HAP-1 (cell line): Measurements from ENCODE around the gene TPO.
"Not testable (repeated sequence)": the region's sequence is repeated elsewhere in the genome, so short reads cannot be mapped to it uniquely, and the experiment has no call there.

Experiments
- DNase-seq, 2 experiments: peaks; one replicate each; pipeline ENCODE4 v3.0.0-alpha.2; 2016 to 2020; ENCODE audit warnings: low spot score in 2 of 2
- H3K27me3 ChIP-seq: fragments of 250-450 bp; sonication (Bioruptor Pico); 2 replicates; pipeline ENCODE4 v1.5.1; 2020; ENCODE audit warnings: low read depth, mild to moderate bottlenecking, moderate library complexity
- H3K36me3 ChIP-seq: fragments of 250-450 bp; sonication (Bioruptor Pico); replicated peaks from 2 replicates; pipeline ENCODE4 v1.5.1; 2020; ENCODE audit warnings: mild to moderate bottlenecking
- H3K4me1 ChIP-seq: fragments of 250-450 bp; sonication (Bioruptor Pico); 2 replicates; pipeline ENCODE4 v1.5.1; 2020; ENCODE audit warnings: mild to moderate bottlenecking
- H3K4me3 ChIP-seq: fragments of 250-450 bp; sonication (Bioruptor Pico); 2 replicates; pipeline ENCODE4 v1.5.1; 2020; ENCODE audit warnings: mild to moderate bottlenecking, moderate library complexity
- H3K9me3 ChIP-seq: fragments of 250-450 bp; sonication (Bioruptor Pico); 2 replicates; pipeline ENCODE4 v1.5.1; 2020; ENCODE audit warnings: mild to moderate bottlenecking, moderate library complexity
- in situ Hi-C: fragments of 300-500 bp; cut with MboI; formaldehyde crosslinking; loops from 3 replicates; pipeline ENCODE4 v1.14.3; 2020; ENCODE audit warnings: low sequenced_read_pairs, inconsistent platforms, mixed read lengths

Gene TPO

GRCh38 chr2:1393321-1393720 is 19.9 kb upstream of the TPO start:
- in situ Hi-C loops: no loop called here
- H3K4me1 ChIP-seq: no peaks in the 10 kb centered on the region

GRCh38 chr2:1394709-1395408 is 18.4 kb upstream of the TPO start:
- Histone ChIP-seq H3K27me3 (no peaks in the 10 kb centered on the region), H3K36me3 (no peaks in the 10 kb centered on the region), H3K4me1 (no peaks in the 10 kb centered on the region), H3K4me3 (no peak overlapping the region), H3K9me3 (no peaks in the 10 kb centered on the region)
- in situ Hi-C loops: no loop called here
- no peak for DNase-seq

More at GRCh38 chr2:1393321-1393720, 19.9 kb upstream of the TPO start:
- no peaks in the 10 kb centered on the region for H3K36me3 ChIP-seq
- H3K27me3 ChIP-seq: no peaks in the 10 kb centered on the region
- DNase-seq: no peak
- H3K4me3 ChIP-seq: no peak overlapping the region
- no peaks in the 10 kb centered on the region for H3K9me3 ChIP-seq

- Histone ChIP-seq H3K9me3 (no peaks in the 10 kb centered on the region), H3K4me1 (no peaks in the 10 kb centered on the region), H3K4me3 (no peak overlapping the region), H3K27me3 (no peaks in the 10 kb centered on the region), H3K36me3 (no peaks in the 10 kb centered on the region)
- no peak for DNase-seq
- in situ Hi-C loops: no loop called here
These were observed 15.9 kb upstream of the TPO start for GRCh38 chr2:1397350-1397749.

- no peaks in the 10 kb centered on the region for H3K27me3 ChIP-seq
- no peaks in the 10 kb centered on the region for H3K9me3 ChIP-seq
- H3K4me3 ChIP-seq: no peak overlapping the region
- H3K36me3 ChIP-seq: no peaks in the 10 kb centered on the region
- H3K4me1 ChIP-seq: no peaks in the 10 kb centered on the region
- no peak for DNase-seq
- in situ Hi-C loops: no loop called here
These were observed 15.1 kb upstream of the TPO start for GRCh38 chr2:1398191-1398590.

- no peaks in the 10 kb centered on the region for H3K27me3 ChIP-seq
- no peaks in the 10 kb centered on the region for H3K4me1 ChIP-seq
- no peak overlapping the region for H3K4me3 ChIP-seq
- no peaks in the 10 kb centered on the region for H3K36me3 ChIP-seq
- H3K9me3 ChIP-seq: no peaks in the 10 kb centered on the region
- in situ Hi-C loops: no loop called here
- no peak for DNase-seq
These were observed 12.1 kb upstream of the TPO start for GRCh38 chr2:1400943-1401735.

- H3K4me3 ChIP-seq: no peak overlapping the region
- no peaks in the 10 kb centered on the region for H3K4me1 ChIP-seq
- no peak for DNase-seq
- H3K9me3 ChIP-seq: no peaks in the 10 kb centered on the region
- no peaks in the 10 kb centered on the region for H3K36me3 ChIP-seq
- no peaks in the 10 kb centered on the region for H3K27me3 ChIP-seq
- in situ Hi-C loops: no loop called here
These were observed 11.2 kb upstream of the TPO start for GRCh38 chr2:1402064-1402463.

- in situ Hi-C loops: no loop called here
- Histone ChIP-seq H3K9me3 (no peaks in the 10 kb centered on the region), H3K4me3 (no peak overlapping the region), H3K36me3 (no peaks in the 10 kb centered on the region), H3K27me3 (no peaks in the 10 kb centered on the region), H3K4me1 (no peaks in the 10 kb centered on the region)
- DNase-seq: no peak
These were observed 9.7 kb upstream of the TPO start for GRCh38 chr2:1403565-1403964.

GRCh38 chr2:1405124-1405523 is 8.1 kb upstream of the TPO start:
- H3K4me1 ChIP-seq: no peaks in the 10 kb centered on the region
- DNase-seq: no peak
- H3K4me3 ChIP-seq: no peak overlapping the region
- H3K36me3 ChIP-seq: no peaks in the 10 kb centered on the region
- H3K27me3 ChIP-seq: no peaks in the 10 kb centered on the region
- in situ Hi-C loops: no loop called here
- no peaks in the 10 kb centered on the region for H3K9me3 ChIP-seq

GRCh38 chr2:1405967-1406366 is 7.3 kb upstream of the TPO start:
- Histone ChIP-seq H3K36me3 (no peaks in the 10 kb centered on the region), H3K9me3 (no peaks in the 10 kb centered on the region), H3K4me3 (no peak overlapping the region), H3K4me1 (no peaks in the 10 kb centered on the region), H3K27me3 (no peaks in the 10 kb centered on the region)
- in situ Hi-C loops: no loop called here
- no peak for DNase-seq

- no peaks in the 10 kb centered on the region for H3K27me3 ChIP-seq
- no peaks in the 10 kb centered on the region for H3K4me1 ChIP-seq
- H3K36me3 ChIP-seq: no peaks in the 10 kb centered on the region
- in situ Hi-C loops: no loop called here
- H3K9me3 ChIP-seq: no peaks in the 10 kb centered on the region
- no peak overlapping the region for H3K4me3 ChIP-seq
- no peak for DNase-seq
These were observed 6.8 kb upstream of the TPO start for GRCh38 chr2:1406434-1406833.

GRCh38 chr2:1407950-1408675 is 5.2 kb upstream of the TPO start:
- Histone ChIP-seq H3K27me3 (no peaks in the 10 kb centered on the region), H3K4me1 (no peaks in the 10 kb centered on the region), H3K9me3 (no peaks in the 10 kb centered on the region), H3K36me3 (no peaks in the 10 kb centered on the region), H3K4me3 (no peak overlapping the region)
- no peak for DNase-seq
- in situ Hi-C loops: no loop called here

GRCh38 chr2:1414121-1414520 is 858 bp downstream of the TPO start:
- Histone ChIP-seq H3K4me3 (no peak overlapping the region), H3K4me1 (no peaks in the 10 kb centered on the region), H3K36me3 (no peaks in the 10 kb centered on the region), H3K9me3 (no peaks in the 10 kb centered on the region), H3K27me3 (no peaks in the 10 kb centered on the region)
- in situ Hi-C loops: no loop called here
- no peak for DNase-seq

GRCh38 chr2:1414901-1415300 is 1.6 kb downstream of the TPO start:
- H3K27me3 ChIP-seq, in situ Hi-C loops, H3K9me3 ChIP-seq, H3K36me3 ChIP-seq, H3K4me3 ChIP-seq, DNase-seq, H3K4me1 ChIP-seq: not testable (repeated sequence)

GRCh38 chr2:1415501-1415900 is 2.2 kb downstream of the TPO start:
- Histone ChIP-seq H3K27me3 (no peaks in the 10 kb centered on the region), H3K36me3 (no peaks in the 10 kb centered on the region), H3K4me3 (no peak overlapping the region), H3K9me3 (no peaks in the 10 kb centered on the region), H3K4me1 (no peaks in the 10 kb centered on the region)
- DNase-seq: no peak
- in situ Hi-C loops: no loop called here
